Thoracic aorta (tissue), 2 donors: ENCODE data around the gene STIM1. TPM values are rescaled to one million over a fixed set of nuclear protein-coding genes. Genes with fewer than 3 reads are reported as not detected.

Experiments used
- ATAC-seq: fragments of 150-250 bp; one replicate; pipeline ENCODE4 v1.8.0; 2017; ENCODE audit warnings: low read depth; ENCODE audit not compliant: insufficient number of reproducible peaks, low FRiP score
- DNase-seq: peaks from one replicate; pipeline ENCODE4 v3.0.0-alpha.2; 2020; ENCODE audit warnings: low spot score
- H3K27ac ChIP-seq, 2 donors: fragments of 200-600 bp; sonication (generic); 1 replicate in 1 of 2; 2 replicates in 1 of 2; pipeline ENCODE4 v1.5.1; 2016; ENCODE audit warnings: mild to moderate bottlenecking in 2 of 2, moderate library complexity in 2 of 2
- H3K27me3 ChIP-seq: fragments of 200-600 bp; sonication (generic); replicated peaks from 2 replicates; pipeline ENCODE4 v1.6.0; 2016; ENCODE audit warnings: mild to moderate bottlenecking; ENCODE audit not compliant: insufficient read depth
- H3K36me3 ChIP-seq: fragments of 200-600 bp; sonication (generic); one replicate; pipeline ENCODE4 v1.5.1; 2016
- H3K4me1 ChIP-seq, 2 donors: fragments of 200-600 bp; sonication (generic); 1 replicate in 1 of 2; 2 replicates in 1 of 2; pipeline versions ENCODE4 v1.5.1 to v1.6.0; 2016; ENCODE audit warnings: low read depth in 2 of 2, mild to moderate bottlenecking in 1 of 2; ENCODE audit not compliant: control insufficient read depth in 1 of 2
- H3K4me3 ChIP-seq: fragments of 200-600 bp; sonication (generic); 2 replicates; pipeline ENCODE4 v1.5.1; 2016; ENCODE audit warnings: mild to moderate bottlenecking
- H3K9me3 ChIP-seq: fragments of 200-600 bp; sonication (generic); 2 replicates; pipeline ENCODE4 v1.5.1; 2016
- total RNA-seq, 2 donors: library from RNA; depleted of rRNA; stranded (reverse); fragments of >200 nt; gene quantifications; one replicate each; pipeline versions ENCODE4 v1.1.0 to v1.2.3, GENCODE V29; 2016
- TF ChIP-seq, protein P1 (sequence below): fragments of 200-600 bp; sonication (generic); IDR thresholded peaks from one replicate; pipeline ENCODE4 v1.5.1; 2019; ENCODE audit warnings: antibody characterized with exemption

Gene STIM1
- total RNA-seq, 2 donors from 2014 or later = 53.8 to 63.0 TPM

DNA sequence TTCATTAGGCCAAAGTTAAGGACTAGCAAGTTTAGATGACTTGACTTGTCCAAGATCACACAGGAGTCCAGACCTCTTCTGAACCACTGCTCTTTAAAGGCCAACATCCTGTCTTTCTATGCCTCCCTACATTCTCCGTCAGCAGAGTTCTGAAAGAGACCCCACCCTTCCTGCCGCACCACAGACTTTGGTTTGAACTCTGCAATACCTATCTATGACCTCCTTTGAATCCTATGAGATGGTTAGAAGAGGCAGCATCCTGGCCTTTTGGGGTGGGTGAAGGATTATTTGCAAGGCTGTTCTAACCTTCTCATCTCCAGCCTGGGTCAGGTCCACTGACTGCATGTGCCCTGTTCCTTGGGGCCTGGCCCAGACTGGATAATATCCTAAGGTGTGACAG lies 234.8 kb downstream of the STIM1 start:
- no peaks in the 10 kb centered on the region for H3K9me3 ChIP-seq
- peaks cover 0 to 7% of the 10 kb centered on the region in 2 donors for H3K4me1 ChIP-seq
- no peak overlapping the region for H3K4me3 ChIP-seq
- TF ChIP-seq, protein P1, sequence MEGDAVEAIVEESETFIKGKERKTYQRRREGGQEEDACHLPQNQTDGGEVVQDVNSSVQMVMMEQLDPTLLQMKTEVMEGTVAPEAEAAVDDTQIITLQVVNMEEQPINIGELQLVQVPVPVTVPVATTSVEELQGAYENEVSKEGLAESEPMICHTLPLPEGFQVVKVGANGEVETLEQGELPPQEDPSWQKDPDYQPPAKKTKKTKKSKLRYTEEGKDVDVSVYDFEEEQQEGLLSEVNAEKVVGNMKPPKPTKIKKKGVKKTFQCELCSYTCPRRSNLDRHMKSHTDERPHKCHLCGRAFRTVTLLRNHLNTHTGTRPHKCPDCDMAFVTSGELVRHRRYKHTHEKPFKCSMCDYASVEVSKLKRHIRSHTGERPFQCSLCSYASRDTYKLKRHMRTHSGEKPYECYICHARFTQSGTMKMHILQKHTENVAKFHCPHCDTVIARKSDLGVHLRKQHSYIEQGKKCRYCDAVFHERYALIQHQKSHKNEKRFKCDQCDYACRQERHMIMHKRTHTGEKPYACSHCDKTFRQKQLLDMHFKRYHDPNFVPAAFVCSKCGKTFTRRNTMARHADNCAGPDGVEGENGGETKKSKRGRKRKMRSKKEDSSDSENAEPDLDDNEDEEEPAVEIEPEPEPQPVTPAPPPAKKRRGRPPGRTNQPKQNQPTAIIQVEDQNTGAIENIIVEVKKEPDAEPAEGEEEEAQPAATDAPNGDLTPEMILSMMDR = no peak
- H3K27ac ChIP-seq = no peak overlapping the region
- peaks cover 36% of the 10 kb centered on the region for H3K36me3 ChIP-seq
- H3K27me3 ChIP-seq = no peaks in the 10 kb centered on the region
- DNase-seq = no peak
- no peak for ATAC-seq

DNA sequence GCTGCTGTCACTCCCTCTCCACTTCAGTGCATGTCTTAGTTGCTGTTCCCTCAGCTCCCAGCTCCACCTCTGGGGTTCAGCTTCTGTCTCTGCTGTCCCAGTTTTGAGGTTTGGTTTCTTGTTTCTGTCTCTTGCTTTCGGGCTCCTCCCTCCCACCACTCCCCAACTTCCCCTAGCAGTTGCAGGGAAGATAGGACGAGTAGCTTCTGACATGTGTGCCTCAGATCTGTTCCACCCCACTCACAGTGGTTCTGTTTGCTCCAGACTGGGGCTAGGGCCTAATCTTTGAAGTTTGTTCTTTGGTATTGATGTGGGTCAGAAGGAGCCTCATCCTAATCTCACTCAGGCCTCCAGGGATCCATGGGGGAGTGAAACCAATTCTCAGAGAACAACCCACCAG lies 236.6 kb downstream of the STIM1 start:
- Histone ChIP-seq H3K36me3 (peaks cover 22% of the 10 kb centered on the region), H3K27ac (no peak overlapping the region), H3K9me3 (no peaks in the 10 kb centered on the region), H3K4me3 (no peak overlapping the region), H3K27me3 (no peaks in the 10 kb centered on the region), H3K4me1 (peaks cover 3 to 15% of the 10 kb centered on the region in 2 donors)
- DNase-seq (no peak), ATAC-seq (no peak)
- TF ChIP-seq, protein P1 = no peak

DNA sequence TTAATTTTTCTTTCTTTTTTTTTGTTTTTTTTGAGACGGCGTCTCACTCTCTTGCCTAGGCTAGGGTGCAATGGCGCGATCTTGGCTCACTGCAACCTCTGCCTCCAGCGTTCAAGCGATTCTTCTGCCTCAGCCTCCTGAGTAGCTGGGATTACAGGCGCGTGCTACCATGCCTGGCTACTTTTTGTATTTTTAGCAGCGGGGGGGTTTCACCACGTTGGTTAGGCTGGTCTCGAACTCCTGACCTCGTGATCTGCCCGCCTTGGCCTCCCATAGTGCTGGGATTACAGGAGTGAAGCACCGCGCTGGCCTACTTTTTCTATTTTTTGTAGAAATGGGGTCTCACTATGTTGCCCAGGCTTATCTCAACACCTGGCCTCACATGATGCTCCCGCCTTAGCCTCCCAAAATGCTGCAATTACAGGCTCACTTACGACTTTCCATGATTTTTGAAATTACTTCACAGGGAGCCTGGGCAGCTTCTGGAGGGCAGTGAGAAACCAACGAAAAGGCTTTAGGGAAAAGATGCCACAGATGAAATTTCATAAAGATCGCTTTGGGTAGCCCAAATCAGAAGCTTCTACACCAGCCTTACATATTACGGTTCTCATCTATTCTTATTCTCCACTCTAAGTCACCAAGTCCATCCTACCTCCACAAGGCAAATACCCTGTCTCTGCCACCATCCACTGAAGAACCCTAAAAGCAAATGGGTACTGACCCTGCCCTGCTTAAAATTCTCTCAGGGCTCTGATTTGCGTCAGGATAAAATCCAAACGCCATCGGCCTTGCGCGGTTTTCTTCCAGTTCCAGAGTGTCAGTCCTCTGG lies 238.3 kb downstream of the STIM1 start:
- DNase-seq (no peak), ATAC-seq (peak; percentile 19)
- H3K36me3 ChIP-seq = peaks cover 13% of the 10 kb centered on the region
- peak overlapping the region; percentile 86 for H3K4me3 ChIP-seq
- H3K4me1 ChIP-seq = peaks cover 3 to 15% of the 10 kb centered on the region in 2 donors
- H3K9me3 ChIP-seq = no peaks in the 10 kb centered on the region
- TF ChIP-seq, protein P1 = no peak
- H3K27ac ChIP-seq = peak overlapping the region; percentile 91 to 95
- no peaks in the 10 kb centered on the region for H3K27me3 ChIP-seq

DNA sequence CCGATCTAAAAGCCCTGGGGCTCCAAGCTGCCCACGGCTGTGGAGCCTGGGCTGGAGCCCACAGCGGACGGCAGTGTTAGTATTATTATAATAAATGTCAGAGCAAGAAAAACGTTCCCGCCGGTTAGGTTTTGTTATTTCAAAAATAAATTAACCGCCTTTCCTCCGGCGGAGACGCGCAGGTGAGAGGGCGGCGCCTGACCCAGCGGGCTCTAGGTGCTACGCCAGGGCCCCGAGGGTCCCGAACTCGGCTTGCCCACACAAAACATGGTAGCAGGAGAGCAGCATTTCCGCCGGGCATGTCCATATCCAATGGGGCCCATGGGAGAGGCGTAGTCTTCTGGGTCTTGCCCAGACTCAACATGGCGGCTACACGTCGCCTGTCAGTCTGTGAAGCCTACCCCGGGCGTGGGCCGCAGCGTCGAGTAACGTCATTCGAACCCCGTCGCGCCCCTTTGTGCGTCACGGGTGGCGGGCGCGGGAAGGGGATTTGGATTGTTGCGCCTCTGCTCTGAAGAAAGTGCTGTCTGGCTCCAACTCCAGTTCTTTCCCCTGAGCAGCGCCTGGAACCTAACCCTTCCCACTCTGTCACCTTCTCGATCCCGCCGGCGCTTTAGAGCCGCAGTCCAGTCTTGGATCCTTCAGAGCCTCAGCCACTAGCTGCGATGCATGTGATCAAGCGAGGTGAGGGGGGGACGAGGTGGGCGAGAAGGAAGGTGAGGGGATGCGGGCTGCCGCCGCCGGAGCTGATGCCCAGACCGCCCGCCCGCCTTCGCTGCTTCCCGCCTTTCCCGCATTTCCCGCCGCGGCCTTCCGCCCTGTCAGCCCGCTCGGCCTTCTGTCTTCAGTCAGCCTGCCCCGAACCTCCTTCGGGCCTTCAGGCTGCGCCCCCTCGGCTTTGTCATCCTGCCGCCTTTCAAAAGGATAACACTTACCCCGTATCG lies 239.2 kb downstream of the STIM1 start, which contains the start of gene RRM1:
RRM1 (plus strand) TSS at position 452 of the 944 bp plus-strand sequence; CDS start at position 666, 214 bp downstream.
- peak within 1 kb of the TSS; percentile 91 to 95 for H3K27ac ChIP-seq
- no peaks in the 10 kb centered on the region for H3K27me3 ChIP-seq
- ATAC-seq = peak; percentile 82
- TF ChIP-seq, protein P1 = no peak
- H3K36me3 ChIP-seq = peaks cover 12% of the 10 kb centered on the region
- peak; percentile 73 for DNase-seq
- peak within 1 kb of the TSS; percentile 86 for H3K4me3 ChIP-seq
- H3K9me3 ChIP-seq = no peaks in the 10 kb centered on the region
- peaks cover 3 to 15% of the 10 kb centered on the region in 2 donors for H3K4me1 ChIP-seq
